ENCODE results near the gene FGD6. TPM values are rescaled to one million over a fixed set of nuclear protein-coding genes. Genes with fewer than 3 reads are reported as not detected.

Gene FGD6
- total RNA-seq, 1 donor from 2014 or later: 8.6 TPM

GRCh38 chr12:95066091-95066855 is 151.0 kb downstream of the FGD6 start:
- DNase-seq (ENCODE audit: low spot score): no peak
- Mint-ChIP-seq H3K9me3 (ENCODE audit: low read depth) (no peaks in the 10 kb centered on the region), H3K27ac (ENCODE audit: unreplicated experiment) (no peak overlapping the region), H3K36me3 (ENCODE audit: low read depth) (peaks cover 13% of the 10 kb centered on the region), H3K4me3 (ENCODE audit: unreplicated experiment) (no peak overlapping the region), H3K27me3 (ENCODE audit: low read depth) (no peaks in the 10 kb centered on the region), H3K4me1 (ENCODE audit: low read depth) (no peaks in the 10 kb centered on the region)
- no peak for TF ChIP-seq CTCF (IDR thresholded peaks at IDR 0.05)

GRCh38 chr12:95060951-95061350 is 156.3 kb downstream of the FGD6 start:
- no peak for TF ChIP-seq CTCF (IDR thresholded peaks at IDR 0.05)
- H3K27ac Mint-ChIP-seq (ENCODE audit: unreplicated experiment): no peak overlapping the region
- no peak overlapping the region for H3K4me3 Mint-ChIP-seq (ENCODE audit: unreplicated experiment)
- no peaks in the 10 kb centered on the region for H3K27me3 Mint-ChIP-seq (ENCODE audit: low read depth)
- DNase-seq (ENCODE audit: low spot score): no peak
- H3K4me1 Mint-ChIP-seq (ENCODE audit: low read depth): no peaks in the 10 kb centered on the region
- H3K36me3 Mint-ChIP-seq (ENCODE audit: low read depth): peaks cover 21% of the 10 kb centered on the region
- no peaks in the 10 kb centered on the region for H3K9me3 Mint-ChIP-seq (ENCODE audit: low read depth)

DNA sequence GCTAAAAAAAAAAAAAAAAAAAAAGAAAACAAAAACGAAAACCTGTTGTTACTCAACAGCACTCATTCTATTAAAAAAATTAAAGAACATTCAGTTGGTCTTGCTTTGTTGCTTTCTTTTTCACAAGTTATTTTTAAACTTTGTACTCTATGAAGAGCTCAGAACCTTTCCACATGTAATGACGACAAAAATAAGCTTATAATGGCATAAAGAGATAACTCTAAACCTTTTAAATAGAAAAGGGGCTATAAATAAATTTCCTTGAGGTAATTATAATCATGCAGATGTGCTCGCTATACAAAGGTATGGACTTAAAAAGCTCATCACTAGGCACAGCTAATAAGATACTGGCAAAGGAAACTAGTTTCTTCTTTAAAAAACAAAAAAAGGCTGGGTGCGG is 157.3 kb downstream of the FGD6 start:
- H3K4me3 Mint-ChIP-seq (ENCODE audit: unreplicated experiment): no peak overlapping the region
- TF ChIP-seq CTCF (IDR thresholded peaks at IDR 0.05): no peak
- no peaks in the 10 kb centered on the region for H3K4me1 Mint-ChIP-seq (ENCODE audit: low read depth)
- H3K9me3 Mint-ChIP-seq (ENCODE audit: low read depth): no peaks in the 10 kb centered on the region
- DNase-seq (ENCODE audit: low spot score): no peak
- H3K27ac Mint-ChIP-seq (ENCODE audit: unreplicated experiment): no peak overlapping the region
- no peaks in the 10 kb centered on the region for H3K27me3 Mint-ChIP-seq (ENCODE audit: low read depth)
- H3K36me3 Mint-ChIP-seq (ENCODE audit: low read depth): peaks cover 21% of the 10 kb centered on the region

DNA sequence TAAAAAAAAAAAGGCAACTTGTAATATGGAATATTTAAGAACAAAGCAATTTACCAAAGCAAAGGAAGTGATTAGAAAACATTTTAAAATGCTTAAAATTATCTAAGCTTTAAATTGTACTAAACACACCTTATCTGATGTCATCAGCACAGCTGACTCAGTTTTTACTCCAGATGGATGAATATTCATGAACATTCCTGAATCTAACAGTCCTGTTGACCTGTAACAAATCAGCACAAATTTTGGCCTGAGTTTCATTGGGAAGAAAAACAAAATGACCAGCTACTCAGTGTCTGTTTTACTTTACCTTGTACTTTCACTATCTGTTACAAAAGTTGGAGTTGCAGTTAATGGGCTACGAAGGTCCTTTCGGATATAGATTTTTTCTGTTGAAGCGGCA is 159.8 kb downstream of the FGD6 start:
- Mint-ChIP-seq H3K36me3 (ENCODE audit: low read depth) (peaks cover 18% of the 10 kb centered on the region), H3K27me3 (ENCODE audit: low read depth) (no peaks in the 10 kb centered on the region), H3K4me1 (ENCODE audit: low read depth) (no peaks in the 10 kb centered on the region), H3K4me3 (ENCODE audit: unreplicated experiment) (no peak overlapping the region), H3K9me3 (ENCODE audit: low read depth) (no peaks in the 10 kb centered on the region), H3K27ac (ENCODE audit: unreplicated experiment) (no peak overlapping the region)
- DNase-seq (ENCODE audit: low spot score): no peak
- TF ChIP-seq CTCF (IDR thresholded peaks at IDR 0.05): no peak

DNA sequence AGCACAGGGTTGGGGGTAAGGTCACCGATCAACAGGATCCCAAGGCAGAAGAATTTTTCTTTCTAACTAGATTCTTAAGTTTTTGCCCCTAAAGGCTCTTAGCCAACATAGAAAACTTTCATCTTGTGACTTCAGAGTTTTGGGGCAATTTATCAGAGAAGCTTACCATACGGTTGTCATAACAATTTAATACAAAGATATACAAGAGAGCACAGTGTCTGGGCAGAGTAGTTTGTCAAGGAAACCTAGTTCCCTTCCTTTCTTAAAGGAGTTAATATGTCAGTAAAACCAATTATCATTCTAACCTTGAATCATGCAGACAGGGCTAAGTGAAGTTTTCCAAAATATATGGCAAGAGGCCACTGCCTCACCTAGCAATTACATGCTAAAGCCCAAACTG is 162.2 kb downstream of the FGD6 start:
- Mint-ChIP-seq H3K4me1 (ENCODE audit: low read depth) (no peaks in the 10 kb centered on the region), H3K9me3 (ENCODE audit: low read depth) (no peaks in the 10 kb centered on the region), H3K27me3 (ENCODE audit: low read depth) (no peaks in the 10 kb centered on the region), H3K27ac (ENCODE audit: unreplicated experiment) (no peak overlapping the region), H3K4me3 (ENCODE audit: unreplicated experiment) (no peak overlapping the region), H3K36me3 (ENCODE audit: low read depth) (peaks cover 17% of the 10 kb centered on the region)
- DNase-seq (ENCODE audit: low spot score): no peak
- TF ChIP-seq CTCF (IDR thresholded peaks at IDR 0.05): no peak
